ENCODE measurements around the gene TRAPPC6A. TPM values are rescaled to one million over a fixed set of nuclear protein-coding genes. Genes with fewer than 3 reads are reported as not detected.
A peak's percentile ranks its signal among the peaks of the same experiment; 100 is the strongest.

TRAPPC6A gene
- total and polyA plus RNA-seq, 2 of the 4 experiments (the other 2 are of a cell fraction): 4.1 to 13.4 TPM

- no peak for TF ChIP-seq NFE2L2 (IDR thresholded peaks at IDR 0.05; ENCODE audit: low read depth, low read length)
Observed at GRCh38 chr19:45139286-45140143, 38.5 kb downstream of the TRAPPC6A start (continued).

- no peak overlapping the region for H2BK5ac ChIP-seq (ENCODE audit: low read depth, low read length, poor library complexity, severe bottlenecking)
- no peak overlapping the region for H3K4ac ChIP-seq (ENCODE audit: low read depth, low read length)
- 84% methylated on average over 6 of the region's 11 CpGs; no CpG with 5 or more reads in 1 of the 2 experiments for WGBS, 2 experiments (ENCODE audit: extremely low coverage in 2 of 2, insufficient read length in 1 of 2)
- no peak overlapping the region for H2AK5ac ChIP-seq (ENCODE audit: low read depth, low read length)
- in situ Hi-C loops (cut with MboI; ENCODE audit: low sequenced_read_pairs): no loop called here
- ATAC-seq (ENCODE audit: low read depth) (no peak), DNase-seq (no peak)
- peaks cover 25% of the 10 kb centered on the region for H3K36me3 ChIP-seq (ENCODE audit: control insufficient read depth, insufficient read depth, low read length)
- no peak overlapping the region for H2AK9ac ChIP-seq (replicated peaks; ENCODE audit: low read depth, low read length, poor library complexity)
- H4K8ac ChIP-seq (ENCODE audit: low read depth in 2 of 2, low read length in 2 of 2): no peak overlapping the region
- H3K9me1 ChIP-seq (ENCODE audit: insufficient read depth, low read length): peaks cover 10% of the 10 kb centered on the region
- no peak overlapping the region for H3K4me2 ChIP-seq (ENCODE audit: low read depth, low read length)
- H3K18ac ChIP-seq (ENCODE audit: low read depth, low read length): no peak overlapping the region
- BruUV-seq (replicated peaks): no TSS peak
- no peak overlapping the region for H4K91ac ChIP-seq (ENCODE audit: insufficient read depth, low read depth, low read length)
- H3K4me3 ChIP-seq (ENCODE audit: insufficient read depth, low read depth, low read length): no peak overlapping the region
- H2BK120ac ChIP-seq (ENCODE audit: low read depth, low read length): no peak overlapping the region
- no peak overlapping the region for H2BK20ac ChIP-seq (ENCODE audit: low read depth, low read length)
- H3K9me3 ChIP-seq (ENCODE audit: control insufficient read depth, insufficient read depth, low read length): no peaks in the 10 kb centered on the region
- peaks cover 2% of the 10 kb centered on the region; the same call in 1 of the 2 replicates for H3K4me1 ChIP-seq (ENCODE audit: control insufficient read depth, insufficient read depth, low read length)
- dilution Hi-C loops (cut with HindIII; ENCODE audit: low sequenced_read_pairs, unreplicated experiment): no loop called here
- peaks cover 37% of the 10 kb centered on the region for H4K20me1 ChIP-seq (ENCODE audit: insufficient read depth, low read length)
- H2AFZ ChIP-seq (replicated peaks; ENCODE audit: low read length, poor library complexity): peak overlapping the region; percentile 32
- H3K27ac ChIP-seq (ENCODE audit: insufficient read depth, low read length): no peak overlapping the region
- no peak overlapping the region for H3K56ac ChIP-seq (ENCODE audit: extremely low read depth, insufficient read depth, low read length)
- ChIA-PET POLR2A (ENCODE audit: unreplicated experiment) (no interaction called here), CTCF (interaction anchor here (0.8 kb wide), 1 partner anchor 33 kb away, joined by 3 read pairs; no protein-coding TSS in a partner anchor)
- no peak overlapping the region for H2BK15ac ChIP-seq (ENCODE audit: low read depth, low read length)
- H3K27me3 ChIP-seq (ENCODE audit: control insufficient read depth, insufficient read depth, low read length): no peaks in the 10 kb centered on the region
- no peak overlapping the region for H3K14ac ChIP-seq (replicated peaks; ENCODE audit: low read depth, low read length)
- intact Hi-C loops (cut with micrococcal nuclease): no loop called here
- no peak overlapping the region for H3K9ac ChIP-seq (ENCODE audit: low read depth, low read length)
- no peak overlapping the region for H4K5ac ChIP-seq (ENCODE audit: low read depth, low read length)
- peaks cover 28 to 59% of the 10 kb centered on the region in 2 experiments for H3K79me1 ChIP-seq (ENCODE audit: low read depth in 1 of 2, low read length in 2 of 2)
- no peak overlapping the region for H3K23ac ChIP-seq (ENCODE audit: low read depth, low read length)
- no peak for TF ChIP-seq MXI1 (IDR thresholded peaks at IDR 0.05; ENCODE audit: borderline replicate concordance, low read depth, low read length)
- no peak for TF ChIP-seq SMC3 (IDR thresholded peaks at IDR 0.05; ENCODE audit: low read depth, low read length)
- no peak for TF ChIP-seq FOS (IDR thresholded peaks at IDR 0.05; ENCODE audit: low read depth, low read length)
- TF ChIP-seq NFE2L2 (IDR thresholded peaks at IDR 0.05; ENCODE audit: low read depth, low read length): no peak
- TF ChIP-seq BHLHE40 (IDR thresholded peaks at IDR 0.05; ENCODE audit: low read depth, low read length): no peak
- TF ChIP-seq POLR2A (IDR thresholded peaks at IDR 0.05; ENCODE audit: low read depth, low read length): no peak
- no peak for TF ChIP-seq CTCF (conservative IDR thresholded peaks at IDR 0.05; ENCODE audit: low read depth, low read length)
- TF ChIP-seq CHD1 (IDR thresholded peaks at IDR 0.05; ENCODE audit: low read depth, low read length): no peak
- TF ChIP-seq CEBPB (IDR thresholded peaks at IDR 0.05; ENCODE audit: low read depth, low read length): no peak
- no peak for TF ChIP-seq RAD21 (IDR thresholded peaks at IDR 0.05; ENCODE audit: low read length)
- TF ChIP-seq MAZ (IDR thresholded peaks at IDR 0.05; ENCODE audit: borderline replicate concordance, low read depth, low read length): no peak
- no peak for TF ChIP-seq RFX5 (IDR thresholded peaks at IDR 0.05; ENCODE audit: low read depth, low read length)
- no peak for TF ChIP-seq ELK1 (IDR thresholded peaks at IDR 0.05; ENCODE audit: borderline replicate concordance, low read depth, low read length)
Observed at GRCh38 chr19:45138303-45138751, 39.7 kb downstream of the TRAPPC6A start.

All from IMR-90 (cell line).